Midbrain (tissue), 1 donor: ENCODE measurements around the gene PTPRK.
A peak's percentile ranks its signal among the peaks of the same experiment; 100 is the strongest.
"Not testable (repeated sequence)": the region's sequence is repeated elsewhere in the genome, so short reads cannot be mapped to it uniquely, and the experiment has no call there.

ENCODE experiments used
- DNase-seq: peaks from one replicate; lab custom pipeline; 2025; lab: John Stamatoyannopoulos, UW

The PTPRK gene

DNA sequence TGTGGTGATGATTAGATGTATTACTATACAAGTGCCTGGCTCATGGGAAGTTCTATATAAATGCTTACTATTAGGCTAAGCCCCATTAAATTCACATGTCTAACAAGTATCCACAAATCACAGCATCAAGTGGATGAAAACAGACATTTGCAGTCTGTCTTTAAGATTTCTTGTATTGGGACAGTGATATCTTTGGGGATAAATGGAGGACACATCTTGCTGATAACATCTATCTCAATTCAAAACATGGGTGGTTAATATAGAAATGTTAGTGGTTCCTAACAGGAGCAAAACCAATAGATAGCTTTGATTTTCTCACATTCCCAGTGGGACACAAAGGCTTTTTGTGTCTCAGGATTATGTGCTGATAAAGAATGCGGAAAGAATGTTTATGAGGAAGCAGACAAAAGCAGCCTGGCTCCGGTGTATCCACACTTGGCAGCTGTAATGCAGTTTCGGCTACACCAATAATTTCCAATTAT, 29.3 kb downstream of the PTPRK start:
- peak; percentile 45 for DNase-seq

DNA sequence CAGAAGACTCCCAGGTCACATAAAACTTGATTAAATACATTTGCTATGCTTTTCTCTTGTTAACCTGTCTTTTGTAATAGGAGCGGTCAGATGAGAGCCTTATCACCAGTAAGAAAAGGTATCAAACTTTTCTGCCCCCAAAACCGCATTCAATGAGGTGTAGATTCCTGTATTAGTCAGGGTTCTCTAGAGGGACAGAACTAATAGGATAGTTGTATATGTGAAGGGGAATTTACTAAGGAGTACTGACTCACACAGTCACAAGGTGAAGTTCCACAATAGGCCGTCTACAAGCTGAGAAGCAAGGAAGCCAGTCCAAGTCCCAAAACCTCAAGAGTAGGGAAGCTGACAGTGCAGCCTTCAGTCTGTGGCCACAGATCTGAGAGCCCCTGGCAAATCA, 32.7 kb downstream of the PTPRK start:
- DNase-seq = no peak

DNA sequence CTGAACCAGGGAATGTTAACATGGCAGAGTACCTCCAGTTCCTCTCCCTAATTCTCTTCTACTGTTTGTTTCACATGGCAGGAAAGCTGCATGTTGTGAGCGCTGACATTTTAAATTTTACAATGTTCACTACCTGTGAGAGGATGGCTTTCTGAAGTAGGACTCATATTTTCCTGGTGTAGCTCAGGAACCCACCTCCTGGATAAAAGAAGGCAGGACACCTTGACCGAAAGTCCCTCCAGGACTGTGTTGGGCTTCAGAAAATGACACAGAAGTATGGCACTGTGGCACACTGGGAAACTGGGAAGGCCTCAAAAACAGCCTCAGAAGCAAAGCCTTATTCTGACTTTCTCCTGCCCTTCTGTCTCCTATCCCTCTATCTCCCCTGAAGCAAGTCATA, 33.3 kb downstream of the PTPRK start:
- DNase-seq = no peak

DNA sequence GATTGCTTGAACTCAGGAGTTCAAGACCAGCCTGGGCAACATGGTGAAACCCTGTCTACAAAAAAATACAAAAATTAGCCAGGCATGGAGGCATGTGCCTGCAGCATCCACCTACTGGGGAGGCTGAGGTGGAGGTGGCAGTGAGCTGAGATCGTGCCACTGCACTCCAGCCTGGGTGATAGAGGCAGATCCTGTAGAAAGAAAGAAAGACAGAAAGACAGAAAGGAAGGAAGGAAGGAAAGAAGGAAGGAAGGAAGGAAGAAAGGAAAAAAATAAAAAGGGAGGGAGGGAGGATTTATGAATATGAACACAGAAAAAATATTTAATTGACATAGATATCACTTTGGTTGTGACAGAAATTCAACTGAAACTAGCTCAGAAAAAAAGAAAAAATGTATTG, 33.8 kb downstream of the PTPRK start:
- not testable (repeated sequence) for DNase-seq

DNA sequence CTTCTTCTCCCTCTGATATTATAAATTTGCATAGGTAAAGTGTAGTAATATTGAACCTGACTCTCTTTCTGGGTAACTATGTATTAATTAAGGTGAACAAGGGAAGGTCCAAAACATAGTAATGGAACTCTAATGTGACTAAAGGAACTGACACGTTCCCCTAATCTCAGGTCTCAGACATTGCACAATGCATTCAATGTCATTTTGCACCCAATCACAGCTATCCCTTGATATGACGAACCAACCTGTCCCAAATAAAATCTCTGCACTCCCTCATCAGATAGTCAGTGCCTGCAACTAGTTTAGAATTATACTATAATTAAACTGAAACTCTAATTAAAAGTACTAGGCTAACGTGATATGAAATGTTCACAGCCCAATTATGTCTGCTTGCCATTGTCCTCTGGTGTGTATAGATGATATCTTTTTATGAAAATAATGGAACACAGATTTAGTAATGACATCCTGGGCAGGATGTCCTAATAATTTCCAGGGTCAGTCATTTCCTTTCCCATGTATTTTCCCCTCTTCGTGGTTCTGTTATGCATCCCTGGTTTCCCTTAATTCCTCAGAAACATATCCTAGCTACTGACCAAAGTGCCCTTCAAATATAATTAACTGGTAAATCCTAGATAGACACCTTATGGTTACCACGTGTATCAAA, 36.8 kb downstream of the PTPRK start:
- no peak for DNase-seq

DNA sequence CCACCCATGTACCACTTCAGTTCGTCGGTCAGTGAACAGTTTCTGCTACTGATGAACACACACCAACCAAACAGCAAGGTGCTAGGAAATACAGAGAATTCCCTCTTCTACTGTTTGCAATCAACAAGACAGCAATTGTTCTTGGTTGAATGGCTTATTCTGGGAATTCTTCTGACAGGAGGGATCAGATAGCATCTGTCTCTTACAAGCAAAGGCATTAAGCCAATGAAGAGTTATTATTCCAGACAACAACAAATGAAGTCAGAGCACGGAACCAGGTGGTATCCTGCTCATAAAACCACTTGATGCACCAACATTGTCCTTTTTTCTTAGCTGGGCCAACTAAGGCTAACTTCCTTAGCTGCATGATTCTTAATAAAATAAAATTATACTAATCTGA, 37.8 kb downstream of the PTPRK start:
- peak; percentile 49 for DNase-seq

DNA sequence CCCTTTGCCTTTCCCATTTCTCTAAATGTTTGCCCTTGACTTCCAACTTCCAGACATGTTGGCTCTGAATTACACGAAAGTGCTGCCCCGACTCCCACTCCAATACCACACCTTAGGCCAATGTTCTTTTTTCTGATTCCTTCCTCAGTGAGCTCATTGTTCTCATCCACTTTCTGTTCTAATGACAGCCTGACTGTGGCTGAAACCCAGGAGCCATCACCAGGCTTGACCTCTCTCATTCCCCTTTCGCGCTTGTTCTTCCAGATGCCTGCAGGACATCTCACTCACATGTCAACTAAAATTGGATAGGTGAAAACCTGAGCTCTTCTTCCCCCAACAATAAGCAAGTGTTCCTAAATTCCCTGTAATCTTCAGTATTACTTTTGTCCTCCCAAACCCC, 40.4 kb downstream of the PTPRK start:
- no peak for DNase-seq

DNA sequence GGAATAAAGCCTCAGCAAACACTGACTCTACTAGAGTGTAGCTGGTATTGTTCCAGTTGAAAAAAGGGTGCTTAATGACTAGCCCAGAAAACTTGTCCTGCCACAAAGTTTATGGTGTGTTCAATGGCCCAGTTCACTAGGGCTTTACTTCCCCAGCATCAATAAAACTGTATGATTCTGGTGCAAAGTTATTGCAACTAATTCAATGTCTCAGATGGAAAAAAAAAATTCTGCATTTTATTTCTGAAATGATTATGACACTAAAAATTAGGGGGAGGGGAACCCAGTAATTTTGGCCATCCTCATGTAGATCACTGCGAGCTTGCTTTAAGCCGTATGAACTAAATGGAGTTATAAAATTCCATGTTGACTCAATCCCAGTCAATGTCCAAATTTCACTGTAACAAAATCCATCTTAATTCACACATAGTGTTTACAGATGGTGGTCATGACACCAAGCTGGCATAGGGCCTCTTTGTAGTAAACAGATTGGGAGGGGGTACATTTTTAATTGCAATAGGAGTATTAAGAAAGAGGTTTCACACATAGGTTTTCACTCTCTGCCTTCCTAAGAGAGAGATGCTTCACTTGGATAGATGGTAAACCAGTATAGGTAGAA, 41.2 kb downstream of the PTPRK start:
- DNase-seq = no peak

DNA sequence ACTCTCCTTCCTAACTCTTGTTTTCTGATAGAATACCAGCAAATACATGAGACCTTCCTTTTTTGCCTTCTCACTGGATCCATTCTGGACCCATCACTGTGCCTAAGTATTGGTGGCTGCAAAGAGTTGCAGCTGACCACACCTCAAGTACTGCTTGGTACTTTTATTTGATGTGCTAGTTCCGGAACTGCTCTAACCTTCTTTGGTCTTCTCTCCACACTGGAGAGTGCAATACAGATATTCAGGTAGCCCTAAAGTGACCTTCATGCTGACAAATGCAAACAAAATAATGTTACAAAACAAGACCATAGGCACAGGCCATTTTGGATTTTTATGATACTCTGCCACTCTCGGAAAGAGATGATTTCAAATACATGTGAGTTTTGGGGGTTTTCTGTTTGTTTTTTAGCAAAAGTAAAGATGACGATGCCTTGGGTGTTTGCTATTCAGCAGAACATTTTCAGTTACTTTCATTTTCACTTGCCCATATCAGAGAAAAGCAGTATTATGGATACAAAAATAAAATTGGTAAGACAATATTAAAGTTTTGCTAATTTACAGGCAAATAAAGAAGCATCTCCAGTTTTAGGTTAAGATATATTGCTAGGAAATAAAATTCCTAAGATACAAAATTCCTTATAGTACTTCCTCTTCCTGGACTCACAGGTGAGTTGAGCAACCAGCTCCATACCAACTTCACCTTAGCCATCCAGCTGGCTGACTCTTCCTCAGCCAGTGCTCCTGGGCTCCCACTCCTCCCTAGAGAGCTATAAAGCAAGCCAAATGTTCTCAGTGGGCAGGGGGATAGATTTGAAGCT, 42.0 kb downstream of the PTPRK start:
- peak; percentile 25 for DNase-seq

DNA sequence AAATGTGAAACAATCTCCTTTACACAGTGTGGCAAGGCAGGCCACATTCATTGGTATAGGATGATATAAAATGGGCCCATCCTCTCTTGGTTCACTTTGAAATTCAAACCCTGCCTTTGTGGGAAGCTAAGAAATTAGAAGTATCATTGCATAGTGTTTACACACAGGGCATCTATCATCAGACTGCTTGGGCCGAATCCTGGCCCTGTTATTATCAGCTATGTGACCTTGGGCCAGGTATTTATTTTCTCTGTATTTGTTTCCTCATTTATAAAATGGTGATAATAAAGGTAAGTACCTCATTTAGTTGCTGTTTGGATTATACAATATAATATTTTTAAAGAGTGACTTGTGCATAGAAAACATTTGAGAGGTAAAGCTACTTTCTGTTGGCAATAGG, 45.5 kb downstream of the PTPRK start:
- no peak for DNase-seq

DNA sequence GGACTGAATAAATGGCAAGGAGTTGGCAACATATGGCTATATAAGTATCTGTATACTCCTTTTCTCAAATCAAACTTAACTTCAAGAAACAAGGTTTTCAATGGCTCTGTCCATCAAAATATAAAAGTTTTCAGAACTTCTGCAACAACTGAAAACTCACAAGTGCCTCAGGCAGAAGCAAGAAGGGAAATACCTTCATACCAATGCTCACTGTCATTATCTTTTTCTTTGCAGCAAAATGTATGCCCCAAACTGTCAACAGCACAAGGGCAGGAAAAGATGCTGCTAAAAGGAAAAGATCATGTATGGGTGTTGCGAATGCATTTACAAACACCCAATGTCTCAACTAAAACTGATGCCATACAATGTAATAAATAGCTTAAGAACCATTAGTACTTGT, 45.9 kb downstream of the PTPRK start:
- DNase-seq = no peak

DNA sequence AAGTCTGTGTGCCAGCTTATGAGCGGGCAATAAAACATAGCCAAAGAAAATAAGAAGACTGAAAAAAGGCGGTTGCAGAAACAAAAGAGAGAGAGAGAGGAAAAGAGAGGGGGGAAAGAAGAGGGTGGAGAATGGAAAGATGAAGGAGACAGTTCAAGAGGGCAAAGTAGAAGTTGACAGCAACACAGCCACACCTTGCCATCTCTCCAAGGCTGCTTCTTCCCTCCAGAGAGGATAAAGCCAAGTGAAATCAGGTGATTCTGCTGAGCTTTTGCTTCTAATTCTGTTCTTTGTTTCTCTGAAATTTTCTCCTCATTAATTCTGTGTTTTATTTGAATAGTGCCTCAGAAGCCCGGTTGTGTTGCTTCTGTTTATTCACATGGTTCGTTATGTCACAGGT, 48.5 kb downstream of the PTPRK start:
- DNase-seq = no peak

DNA sequence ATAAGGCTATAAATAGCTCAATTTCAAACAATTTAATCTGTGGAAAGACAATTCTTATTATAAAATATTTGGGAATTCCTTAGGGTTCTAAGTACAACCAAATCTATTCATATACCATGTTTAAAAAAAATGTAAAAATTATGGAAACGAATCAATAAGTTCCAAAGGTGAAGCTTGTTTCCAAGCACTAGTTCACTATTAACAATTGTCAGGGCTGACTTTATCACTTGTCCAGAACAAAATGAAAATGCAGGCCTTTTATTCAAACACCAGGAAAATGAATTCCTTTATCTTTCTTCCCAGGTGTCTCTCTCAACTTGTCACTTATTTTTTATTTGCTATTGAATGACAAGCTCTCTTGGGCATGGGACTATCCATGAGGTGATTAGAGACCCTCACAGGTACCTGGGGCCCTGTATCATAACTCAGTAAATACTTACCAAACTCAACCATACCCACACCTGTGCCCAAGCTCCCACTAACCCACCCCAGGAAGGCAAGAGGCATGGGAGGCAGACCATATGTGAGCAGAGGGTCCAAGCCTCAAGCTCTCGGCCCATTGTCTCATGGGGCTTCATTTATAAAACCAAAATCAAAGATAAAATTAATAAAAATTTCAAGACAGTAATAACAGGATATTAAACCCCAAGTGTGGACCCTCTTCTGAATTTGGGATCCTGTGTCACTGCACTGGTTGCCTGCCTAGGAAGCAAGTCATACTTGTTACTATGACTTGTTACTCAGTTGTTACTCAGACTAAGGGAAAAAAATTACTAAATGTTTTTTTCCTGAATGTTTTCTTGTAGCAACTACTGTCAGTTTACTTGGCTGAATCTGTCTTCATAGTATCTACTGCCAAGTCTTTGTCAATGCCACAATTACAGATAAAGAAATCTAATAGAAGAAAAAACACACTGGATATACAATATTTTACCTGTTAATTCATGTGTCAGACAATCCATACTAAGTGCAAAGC, 54.7 kb downstream of the PTPRK start:
- DNase-seq = no peak

DNA sequence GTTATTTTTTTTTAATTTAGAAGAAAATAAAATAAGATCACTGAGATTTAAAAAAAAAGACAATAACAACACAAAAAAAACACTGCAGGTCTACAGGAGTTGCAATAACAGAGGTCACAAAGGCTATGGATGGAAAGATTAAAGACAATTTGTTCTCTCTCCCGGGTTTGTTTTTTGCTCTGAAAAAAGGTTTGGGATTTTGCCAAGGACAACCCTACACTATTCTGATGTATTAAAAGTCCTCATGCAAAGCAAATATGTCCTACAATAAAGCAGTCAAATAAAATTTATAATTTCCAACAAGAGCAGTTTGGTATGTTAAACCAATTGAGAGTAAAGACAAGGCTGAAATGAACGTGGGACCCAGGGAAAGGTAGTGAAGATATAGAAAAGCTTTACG, 55.6 kb downstream of the PTPRK start:
- DNase-seq = no peak

DNA sequence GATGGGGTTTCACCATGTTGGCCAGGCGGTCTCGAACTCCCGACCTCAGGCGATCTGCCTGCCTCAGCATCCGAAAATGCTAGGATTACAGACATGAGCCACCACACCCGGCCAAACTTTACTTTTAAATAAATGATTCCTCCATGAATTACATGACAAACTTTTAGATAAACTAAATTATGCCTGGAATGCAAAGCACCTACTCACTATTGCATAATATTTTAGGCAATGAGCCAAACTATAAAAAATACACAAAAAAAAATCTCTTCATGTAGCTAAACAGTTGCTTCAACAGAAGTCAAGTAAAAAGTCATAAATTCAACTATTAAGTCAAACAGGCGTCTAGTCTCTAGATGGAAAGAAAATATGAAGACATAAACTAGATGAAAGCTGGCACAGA, 56.5 kb downstream of the PTPRK start:
- no peak for DNase-seq

DNA sequence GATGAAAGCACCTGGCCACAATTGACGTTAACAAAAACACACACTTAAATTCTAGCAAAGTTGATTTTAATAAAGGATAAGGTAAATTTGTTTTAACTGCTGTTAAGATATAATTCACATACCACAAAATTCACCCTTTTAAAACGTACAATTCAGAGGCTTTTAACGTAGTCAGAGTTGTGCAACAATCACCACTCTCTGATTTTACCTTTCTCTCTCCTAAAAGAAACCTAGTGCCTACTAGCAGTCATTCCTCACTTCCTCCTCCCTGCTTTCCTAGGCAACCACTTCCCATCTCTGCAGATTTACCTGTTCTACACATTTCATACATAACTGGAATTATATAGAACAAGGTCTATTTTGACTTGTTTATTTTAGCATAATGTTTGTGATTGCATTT, 58.9 kb downstream of the PTPRK start:
- DNase-seq = no peak

DNA sequence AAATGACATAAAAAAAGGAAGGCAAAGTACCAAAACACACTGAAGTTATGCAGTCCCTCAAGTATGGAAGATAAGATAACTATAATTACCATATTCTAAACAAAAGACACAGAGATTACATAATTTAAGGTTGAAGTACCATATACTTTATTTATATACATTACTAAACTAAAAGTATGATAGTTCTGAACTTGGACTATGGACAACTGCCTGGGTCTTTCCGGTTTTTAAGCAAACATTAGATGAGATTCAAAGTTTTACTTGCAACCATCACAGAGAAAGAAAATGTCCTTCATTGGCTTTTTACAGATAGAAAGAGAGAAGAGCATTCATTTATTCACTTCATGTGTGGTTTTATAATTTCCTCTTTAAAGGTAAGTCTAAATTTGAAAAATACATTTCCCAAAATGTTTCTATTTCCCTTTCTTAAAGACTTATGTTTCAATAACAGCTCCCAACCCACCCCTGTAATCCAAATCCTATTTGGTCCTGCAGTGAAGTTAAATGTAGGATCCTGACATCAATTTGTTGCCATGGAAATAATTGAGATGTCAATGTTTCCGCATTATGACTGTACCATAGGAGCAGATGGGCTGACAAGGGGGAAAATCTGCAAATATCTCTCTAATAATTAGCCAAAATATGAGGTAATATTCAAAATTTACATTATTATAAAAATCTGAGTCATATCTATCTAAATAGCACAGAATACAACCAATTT, 63.7 kb downstream of the PTPRK start:
- no peak for DNase-seq

DNA sequence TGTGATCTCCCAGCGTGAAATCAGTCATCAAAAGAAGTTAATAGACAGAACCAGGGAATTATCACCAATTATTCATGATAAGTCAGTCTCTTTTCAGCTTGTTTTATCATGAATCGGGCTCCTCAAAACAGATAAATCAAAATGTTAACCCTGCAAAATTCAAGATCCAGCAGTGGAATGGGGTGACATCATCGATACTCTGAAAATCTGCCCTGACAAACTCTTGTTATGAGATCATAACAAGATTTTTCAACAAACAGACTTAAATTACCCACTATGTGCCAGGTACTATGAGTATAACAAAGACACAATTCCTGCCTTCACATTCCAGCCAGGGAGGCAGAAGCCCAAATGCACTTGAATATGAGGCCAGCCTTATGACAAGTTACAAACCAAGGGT, 64.4 kb downstream of the PTPRK start:
- no peak for DNase-seq

DNA sequence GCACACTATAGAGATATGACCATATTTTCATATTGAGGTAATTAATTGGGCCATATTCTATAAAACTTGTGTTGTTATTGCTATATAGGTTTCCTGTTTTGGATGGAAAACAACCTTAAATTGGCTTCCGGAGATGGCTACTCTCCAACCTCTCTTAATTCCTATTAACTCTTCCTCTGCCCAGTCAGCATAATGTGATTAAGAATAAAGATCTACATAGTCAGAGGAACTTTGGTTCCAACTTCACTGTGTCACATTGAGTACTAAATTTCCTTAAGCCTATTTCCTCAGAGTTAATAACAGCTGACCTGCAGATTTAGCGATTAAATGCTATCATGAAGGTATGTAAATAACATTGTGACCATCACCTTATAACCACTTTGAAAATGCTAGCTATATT, 67.7 kb downstream of the PTPRK start:
- no peak for DNase-seq

DNA sequence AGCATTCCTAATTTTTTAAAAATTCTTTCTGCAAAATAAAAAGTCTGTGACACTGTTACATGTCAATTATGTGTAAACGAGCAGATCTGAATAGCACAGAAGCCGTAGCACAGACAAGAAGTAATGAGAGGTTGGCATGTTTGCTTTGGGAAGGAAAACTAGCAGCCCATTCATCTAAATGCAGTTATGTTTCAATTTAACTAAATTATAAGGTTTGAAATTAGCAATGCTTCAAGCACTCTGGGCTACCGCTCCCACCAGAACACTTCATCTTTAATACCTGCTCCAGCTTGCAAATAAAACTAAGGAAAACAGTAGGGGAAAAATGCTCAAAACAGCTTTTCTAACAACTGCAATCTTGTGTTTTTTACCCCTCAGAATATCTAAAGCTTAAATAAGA, 73.9 kb downstream of the PTPRK start:
- DNase-seq = no peak

DNA sequence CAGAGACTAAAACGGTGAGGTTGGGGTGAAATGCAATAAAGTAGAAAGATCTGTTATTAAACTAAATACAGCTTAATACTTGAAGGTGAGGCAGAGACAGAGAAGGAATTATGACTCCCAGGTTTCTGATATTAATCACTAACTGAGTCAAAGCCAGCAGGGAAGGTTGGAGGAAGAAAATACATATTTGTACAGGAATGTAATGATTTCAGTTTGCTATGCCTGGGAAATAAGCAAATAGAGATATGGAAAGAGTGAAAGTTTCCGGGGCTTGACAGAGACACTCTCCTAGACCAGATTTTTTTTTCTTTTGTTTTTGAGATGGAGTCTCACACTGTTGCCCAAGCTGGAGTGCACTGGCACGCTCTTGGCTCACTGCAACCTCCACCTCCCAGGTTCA, 76.8 kb downstream of the PTPRK start:
- DNase-seq = no peak
